Inferior parietal cortex (tissue), 1 donor: ENCODE measurements around the gene PPP2R2D.
"Not testable (repeated sequence)": the region's sequence is repeated elsewhere in the genome, so short reads cannot be mapped to it uniquely, and the experiment has no call there.

Experiments
- DNase-seq: peaks from one replicate; pipeline ENCODE4 v3.0.0-alpha.2; 2016; ENCODE audit errors: extremely low spot score

The PPP2R2D gene

DNA sequence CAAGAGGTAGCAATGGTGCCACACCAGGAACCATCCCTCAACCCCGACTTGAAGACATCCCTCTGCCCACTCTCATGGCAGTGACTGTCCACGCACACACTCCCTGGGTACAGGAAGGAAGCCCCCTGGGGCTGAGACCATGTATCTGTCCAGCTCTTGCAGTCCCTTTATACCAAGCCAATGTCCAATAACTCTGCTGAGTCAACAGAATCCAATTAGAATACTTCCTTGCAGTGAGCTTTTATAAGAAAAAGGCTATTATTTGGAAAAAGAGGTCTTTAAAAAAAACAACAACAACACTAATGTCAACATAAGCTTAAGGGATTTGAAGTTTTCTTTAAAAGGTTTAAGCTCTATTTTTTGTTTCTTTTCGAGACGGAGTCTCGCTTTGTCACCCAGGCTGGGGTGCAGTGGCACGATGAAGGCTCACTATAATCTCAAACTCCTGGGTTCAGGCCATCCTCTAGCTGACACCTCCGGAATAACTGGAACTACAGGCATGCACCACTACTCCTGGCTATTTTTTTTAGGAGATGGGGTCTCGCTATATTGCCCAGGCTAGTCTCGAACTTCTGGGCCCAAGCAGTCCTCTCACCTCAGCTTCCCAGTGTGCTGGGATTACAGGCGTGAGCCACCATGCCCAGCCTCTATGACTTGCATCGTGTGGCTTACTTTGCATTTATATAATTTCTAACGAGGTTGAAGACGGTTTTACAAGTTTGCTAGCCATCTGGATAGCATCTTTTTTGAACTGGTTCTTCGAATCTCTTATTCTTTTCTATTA, 73.4 kb downstream of the PPP2R2D start:
- no peak for DNase-seq

DNA sequence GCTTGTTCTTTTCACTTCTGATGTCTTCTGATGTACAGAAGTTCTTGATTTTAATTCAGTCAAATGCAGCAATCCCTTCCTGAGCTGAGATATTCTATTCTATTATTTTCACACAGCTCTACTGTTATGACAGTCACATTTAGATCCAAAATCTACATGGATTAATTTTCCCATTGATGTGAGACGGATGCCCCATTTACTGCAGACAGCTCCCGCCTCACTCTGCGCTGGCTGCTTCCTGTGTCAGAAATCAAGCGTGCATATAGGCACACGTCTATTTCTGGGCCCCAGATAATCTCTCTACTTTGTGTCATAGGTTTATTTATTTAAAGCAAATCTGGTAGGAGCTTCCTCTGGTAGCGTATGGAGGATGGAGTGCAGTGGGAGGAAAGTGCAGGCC, 74.2 kb downstream of the PPP2R2D start:
- DNase-seq = no peak

DNA sequence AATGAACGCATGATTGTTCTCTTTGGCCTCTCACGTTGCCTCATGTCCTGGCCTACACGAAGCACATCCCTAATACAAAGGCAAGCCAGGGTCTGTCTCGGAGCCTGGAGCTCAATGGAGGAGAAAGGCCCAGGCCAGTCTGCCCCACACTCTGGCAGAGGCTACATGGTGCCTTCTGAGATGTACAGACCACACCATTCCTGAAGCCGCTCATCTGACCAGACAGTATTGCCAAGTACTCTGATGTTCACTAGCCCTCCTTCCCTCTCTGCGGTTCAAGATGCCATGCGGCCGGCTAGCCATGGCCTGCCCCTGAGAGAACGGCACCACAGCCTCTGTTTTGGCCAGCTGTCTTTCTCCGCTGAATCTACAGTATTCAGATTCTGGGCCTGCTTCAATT, 75.0 kb downstream of the PPP2R2D start:
- DNase-seq = no peak

DNA sequence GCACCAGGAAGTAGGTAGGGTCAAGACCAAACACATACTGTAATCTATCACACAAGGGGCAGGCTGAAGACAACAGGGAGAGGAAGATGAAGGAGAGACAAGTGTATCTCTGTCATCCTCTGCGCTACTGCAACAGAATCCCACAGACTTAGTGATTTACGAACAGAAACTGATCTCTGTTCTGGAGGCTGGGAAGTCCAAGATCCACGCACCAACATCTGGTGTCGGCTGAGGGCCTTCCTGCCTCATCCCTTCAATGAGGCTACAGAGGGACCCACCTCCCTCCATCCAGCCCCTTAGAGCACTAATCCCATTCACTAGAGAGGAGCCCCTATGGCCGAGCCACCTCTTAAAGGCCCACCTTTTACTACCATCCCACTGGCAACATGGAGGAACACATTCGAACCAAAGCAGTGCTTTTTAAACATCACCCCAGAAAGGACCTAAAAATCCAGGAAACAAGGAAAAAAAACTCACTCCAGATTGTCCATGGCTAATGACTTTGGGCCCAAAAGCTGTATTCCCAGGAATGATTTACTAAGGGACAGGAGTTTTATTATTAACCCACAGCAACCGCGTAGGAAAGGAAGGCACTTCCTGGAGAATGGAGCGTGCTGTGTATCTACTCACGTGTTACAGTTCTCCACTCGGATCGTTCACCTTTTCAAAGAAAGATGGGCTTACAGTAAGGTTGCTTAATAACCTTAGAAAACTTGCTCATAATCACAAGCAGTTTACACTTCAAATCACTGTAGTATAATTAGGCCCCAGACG, 76.7 kb downstream of the PPP2R2D start:
- no peak for DNase-seq

DNA sequence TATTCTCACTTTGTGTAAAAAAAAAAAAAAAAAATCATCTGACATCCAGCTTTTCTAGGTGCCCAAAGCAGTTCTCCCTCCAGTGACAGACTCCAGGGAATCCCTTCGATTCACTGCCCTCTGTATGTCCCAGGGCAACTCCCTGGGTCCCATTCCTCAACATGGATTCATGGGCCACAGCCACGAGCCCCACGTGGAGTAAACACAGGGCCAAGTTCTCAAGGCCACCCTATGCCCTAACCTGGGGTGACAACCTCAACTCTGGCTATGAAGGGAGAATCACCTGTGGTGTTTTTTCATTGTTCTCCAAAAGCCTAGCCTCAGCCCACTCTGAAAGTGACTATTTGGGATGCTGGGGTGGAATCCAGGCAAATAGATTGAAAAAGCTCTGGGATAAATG, 77.6 kb downstream of the PPP2R2D start:
- no peak for DNase-seq

DNA sequence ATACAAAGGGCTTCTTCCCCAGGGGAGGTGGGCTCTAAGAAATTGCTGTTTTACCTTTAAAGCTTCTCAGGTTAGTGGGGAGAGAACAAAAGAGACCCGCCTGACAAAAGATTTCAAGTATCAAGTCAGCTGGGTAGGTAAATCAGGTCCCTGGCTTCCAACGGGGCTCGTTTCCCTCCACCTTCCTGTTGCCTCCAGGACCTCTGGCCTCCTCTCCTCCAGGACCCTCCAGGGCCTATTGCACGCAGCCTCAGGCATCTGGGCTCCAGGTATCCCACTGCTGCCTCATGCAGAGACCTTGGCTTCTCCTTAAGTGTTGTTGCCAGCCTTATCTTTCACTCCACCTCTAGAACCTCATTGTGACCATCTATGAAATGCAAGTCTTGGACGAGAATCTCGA, 78.0 kb downstream of the PPP2R2D start:
- DNase-seq = no peak

DNA sequence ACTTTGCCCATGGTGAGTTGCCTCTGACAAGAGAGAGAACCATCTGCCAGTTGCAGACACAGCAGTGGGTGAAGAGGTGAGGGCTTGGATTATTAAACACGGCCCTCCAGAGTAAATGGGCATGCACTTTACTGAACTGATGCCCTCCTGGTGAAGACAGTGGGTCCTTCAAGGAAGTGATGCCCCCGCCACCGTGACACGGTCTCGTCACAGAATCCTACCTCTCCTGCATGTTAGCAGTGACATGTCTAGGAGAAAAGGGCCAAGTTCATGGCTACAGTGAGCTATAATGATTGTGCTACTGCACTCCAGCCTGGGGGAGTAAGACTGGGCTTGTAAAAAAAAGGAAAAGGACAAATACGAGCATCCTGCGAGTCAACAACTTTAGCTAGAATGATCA, 78.5 kb downstream of the PPP2R2D start:
- DNase-seq = no peak

DNA sequence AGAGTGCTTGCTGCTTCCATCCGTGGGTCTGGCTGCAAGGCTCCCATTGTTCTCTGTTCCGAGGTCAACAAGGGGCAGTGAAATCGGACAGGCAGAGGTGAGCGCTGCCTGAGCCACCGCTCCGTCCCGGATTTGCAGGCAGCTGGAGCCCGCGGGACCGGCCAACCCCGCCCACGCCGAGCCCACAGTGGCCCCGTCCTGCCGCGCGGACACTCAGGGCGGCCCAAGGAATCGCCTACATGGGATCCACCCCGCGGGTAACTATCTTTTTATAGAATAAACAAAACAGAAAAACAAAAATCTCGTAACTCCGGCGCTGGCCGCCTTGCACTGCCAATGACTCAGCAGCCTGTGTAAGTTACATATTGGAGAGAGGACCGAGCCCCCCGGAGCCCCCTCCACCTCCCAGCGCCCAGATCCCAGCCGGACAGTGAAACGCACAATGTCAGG, 79.0 kb downstream of the PPP2R2D start:
- no peak for DNase-seq

DNA sequence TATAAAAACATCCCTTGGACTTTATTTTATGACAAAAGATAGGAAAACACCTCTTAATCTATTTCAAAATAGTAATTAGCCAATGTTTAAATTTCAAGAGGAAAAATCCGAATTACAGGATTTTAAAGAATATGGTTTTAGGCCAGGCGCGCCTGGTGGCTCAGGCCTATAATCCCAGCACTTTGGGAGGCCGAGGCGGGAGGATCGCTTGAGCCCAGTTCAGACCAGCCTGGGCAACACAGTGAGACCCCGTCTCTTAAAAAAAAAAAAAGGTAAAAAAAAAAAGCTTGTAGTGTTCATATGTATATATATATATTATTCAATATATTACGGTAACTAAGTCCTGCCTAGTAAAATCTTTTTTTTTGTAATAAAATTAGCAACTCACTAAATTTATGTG, 79.5 kb downstream of the PPP2R2D start:
- no peak for DNase-seq

DNA sequence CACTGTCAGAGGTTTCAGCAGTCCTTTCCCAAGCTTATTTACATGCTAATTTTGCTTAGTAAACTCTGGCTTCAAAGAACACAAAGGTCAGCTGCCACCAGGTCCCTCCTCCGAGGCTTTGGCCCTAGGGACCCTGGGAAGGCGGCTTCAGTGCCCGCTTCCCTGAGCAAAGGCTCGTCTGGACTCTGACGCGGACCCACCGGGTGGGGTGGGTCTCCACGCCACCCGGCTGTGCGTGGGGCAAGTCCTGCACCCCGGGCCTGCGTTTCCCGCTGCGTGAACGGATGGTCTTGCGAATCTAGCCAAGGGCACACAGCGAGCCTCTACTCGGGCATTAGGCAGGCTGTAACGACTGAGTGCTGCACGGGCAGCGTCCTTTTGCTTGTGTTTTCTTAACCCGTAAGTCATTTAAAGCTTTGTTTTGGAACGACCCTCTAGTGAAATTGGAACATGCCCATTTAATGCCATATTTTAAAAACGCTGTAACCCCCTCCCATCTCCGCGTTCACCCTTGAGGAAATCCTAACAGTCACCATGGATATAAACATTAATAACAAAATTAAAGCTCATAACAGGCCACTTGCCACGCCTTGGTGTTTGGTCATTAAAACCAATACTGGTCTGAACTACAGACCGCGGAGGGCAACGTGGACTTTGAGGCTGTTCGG, 80.1 kb downstream of the PPP2R2D start:
- no peak for DNase-seq

DNA sequence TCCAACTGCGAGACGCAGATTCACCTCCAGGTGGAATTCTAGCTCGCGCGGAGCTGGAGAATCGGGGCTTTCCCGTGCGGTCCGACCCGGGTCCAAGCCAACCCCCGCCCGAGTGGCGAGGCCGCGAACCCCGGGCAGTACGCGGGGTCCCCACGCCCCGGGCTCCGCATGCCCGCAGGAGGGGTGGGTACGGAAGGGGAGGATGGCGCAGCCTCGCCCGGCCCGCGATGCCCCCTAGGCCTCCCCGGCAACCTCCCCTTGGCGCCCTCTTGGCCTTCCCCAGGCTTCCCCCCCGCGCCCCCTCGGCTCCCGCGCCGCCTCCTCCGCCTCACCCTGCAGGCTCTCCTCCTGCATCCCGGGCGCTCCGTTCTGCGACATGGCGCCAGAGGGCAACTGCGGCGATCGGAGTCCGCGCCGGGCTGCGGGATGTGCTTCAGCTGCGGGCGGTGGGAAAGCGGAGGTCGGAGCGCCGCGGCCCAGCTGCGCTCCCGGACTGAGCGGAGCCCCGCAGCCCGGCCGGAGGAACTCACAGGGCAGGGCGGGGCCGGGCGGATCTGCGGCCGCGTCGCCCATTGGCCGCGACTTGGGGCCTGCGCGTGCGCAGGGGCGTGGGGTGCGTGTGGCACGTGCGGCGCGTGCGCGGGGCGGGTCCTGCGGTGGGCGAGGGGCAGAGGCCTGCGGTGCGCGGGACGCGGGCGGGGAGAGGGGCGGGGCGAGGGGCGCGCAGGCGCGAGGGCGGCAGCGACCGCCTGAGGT, 80.8 kb downstream of the PPP2R2D start, which contains the start of gene BNIP3:
Gene BNIP3, minus strand, starts transcription at position 495 of the 756 bp plus-strand sequence. Its CDS starts 117 bp downstream, at position 378.
- DNase-seq = peak; percentile 89

DNA sequence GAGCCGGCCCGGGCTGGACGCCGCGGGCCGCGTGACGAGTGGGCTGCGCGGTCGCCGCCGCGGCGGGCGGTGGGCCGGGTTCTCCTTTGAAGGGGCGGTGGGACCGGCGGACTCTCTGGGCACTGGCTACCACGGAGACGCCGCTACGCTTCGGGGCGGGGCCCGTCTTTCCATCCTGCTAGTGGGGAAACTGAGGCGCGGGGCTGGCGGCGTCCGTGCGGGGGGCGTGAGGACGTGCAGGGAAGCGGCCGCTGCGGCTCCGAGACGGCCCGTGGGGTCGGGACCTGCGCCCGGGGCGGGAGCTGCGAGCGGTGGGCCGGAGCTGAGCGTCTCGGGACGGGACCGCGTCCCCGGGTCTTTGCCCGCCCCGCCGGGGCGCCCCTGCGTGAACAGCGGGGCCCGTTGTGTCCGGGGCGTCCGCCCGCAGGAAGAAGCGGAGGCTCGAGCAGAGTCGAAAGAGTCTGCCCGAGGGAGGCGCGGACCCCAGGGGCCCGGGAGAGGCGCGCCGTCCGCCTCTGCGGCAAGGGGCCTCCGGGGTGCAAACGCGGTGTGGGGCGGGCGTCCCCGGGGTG, 81.5 kb downstream of the PPP2R2D start:
- DNase-seq = no peak

DNA sequence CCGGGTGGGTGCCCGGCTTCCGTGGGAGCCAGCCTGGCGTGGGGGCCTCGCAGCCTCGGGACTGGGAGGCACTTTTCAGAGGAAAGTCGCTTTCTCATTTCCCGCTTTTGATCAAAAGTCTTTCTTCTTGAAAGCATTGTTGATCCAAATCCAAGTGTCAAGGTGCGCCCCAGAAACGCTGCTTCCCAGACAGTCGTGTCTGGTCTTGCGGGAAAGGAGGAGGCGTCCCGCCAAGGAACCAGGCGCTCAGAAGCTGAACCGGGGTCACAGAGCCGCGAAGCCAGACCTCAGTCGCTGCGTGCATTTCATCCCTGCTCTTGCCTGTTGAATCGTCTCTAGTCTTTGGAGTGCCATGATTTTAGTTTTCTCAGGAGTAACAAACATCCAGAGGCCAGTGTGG, 82.0 kb downstream of the PPP2R2D start:
- no peak for DNase-seq

DNA sequence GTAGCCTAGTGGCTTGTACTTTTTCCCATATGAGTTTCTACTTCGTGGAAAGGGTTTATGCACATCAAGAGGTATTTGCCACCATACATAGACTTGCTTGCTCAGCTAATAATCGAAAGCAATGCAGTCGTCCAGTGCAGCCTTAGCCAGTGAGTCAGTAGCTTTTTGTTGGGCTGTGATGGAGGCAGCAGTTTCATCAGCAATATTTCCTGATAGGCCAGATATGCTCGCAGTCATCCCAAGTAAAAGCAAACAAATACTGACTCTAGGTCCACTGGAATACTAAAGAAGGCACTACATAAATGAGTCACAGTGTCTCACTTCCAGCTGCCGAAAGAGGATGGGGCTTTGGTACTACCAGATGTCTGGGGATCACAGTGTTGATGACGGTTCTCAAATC, 83.0 kb downstream of the PPP2R2D start:
- DNase-seq = no peak

DNA sequence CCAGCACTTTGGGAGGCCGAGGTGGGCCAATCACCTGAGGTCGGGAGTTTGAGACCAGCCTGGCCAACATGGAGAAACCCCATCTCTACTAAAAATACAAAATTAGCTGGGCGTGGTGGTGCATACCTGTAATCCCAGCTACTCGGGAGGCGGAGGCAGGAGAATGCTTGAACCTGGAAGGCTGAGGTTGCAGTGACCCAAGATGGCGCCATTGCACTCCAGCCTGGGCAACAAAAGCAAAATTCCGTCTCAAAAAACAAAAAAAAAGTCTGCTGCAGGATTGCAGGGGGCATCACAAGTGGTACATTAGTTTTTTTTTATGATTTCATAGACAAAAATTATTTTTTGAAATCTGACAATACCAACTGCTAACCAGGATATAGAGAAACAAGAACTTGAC, 86.0 kb downstream of the PPP2R2D start:
- not testable (repeated sequence) for DNase-seq

DNA sequence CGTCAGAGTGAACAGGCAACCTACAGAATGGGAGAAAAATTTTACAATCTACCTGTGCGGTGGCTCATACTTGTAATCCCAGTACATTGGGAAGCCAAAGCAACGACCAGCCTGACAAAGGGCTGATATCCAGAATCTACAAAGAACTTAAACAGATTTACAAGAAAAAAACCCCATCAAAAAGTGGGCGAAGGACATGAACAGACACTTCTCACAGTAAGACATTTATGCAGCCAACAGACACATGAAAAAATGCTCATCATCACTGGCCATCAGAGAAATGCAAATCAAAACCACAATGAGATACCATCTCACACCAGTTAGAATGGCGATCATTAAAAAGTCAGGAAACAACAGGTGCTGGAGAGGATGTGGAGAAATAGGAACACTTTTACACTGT, 86.5 kb downstream of the PPP2R2D start:
- DNase-seq = not testable (repeated sequence)

DNA sequence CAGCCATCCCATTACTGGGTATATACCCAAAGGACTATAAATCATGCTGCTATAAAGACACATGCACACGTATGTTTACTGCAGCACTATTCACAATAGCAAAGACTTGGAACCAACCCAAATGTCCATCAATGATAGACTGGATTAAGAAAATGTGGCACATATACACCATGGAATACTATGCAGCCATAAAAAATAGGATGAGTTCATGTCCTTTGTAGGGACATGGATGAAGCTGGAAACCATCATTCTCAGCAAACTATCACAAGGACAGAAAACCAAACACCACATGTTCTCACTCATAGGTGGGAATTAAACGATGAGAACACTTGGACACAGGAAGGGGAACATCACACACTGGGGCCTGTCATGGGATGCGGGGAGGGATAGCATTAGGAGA, 87.0 kb downstream of the PPP2R2D start:
- DNase-seq = not testable (repeated sequence)

DNA sequence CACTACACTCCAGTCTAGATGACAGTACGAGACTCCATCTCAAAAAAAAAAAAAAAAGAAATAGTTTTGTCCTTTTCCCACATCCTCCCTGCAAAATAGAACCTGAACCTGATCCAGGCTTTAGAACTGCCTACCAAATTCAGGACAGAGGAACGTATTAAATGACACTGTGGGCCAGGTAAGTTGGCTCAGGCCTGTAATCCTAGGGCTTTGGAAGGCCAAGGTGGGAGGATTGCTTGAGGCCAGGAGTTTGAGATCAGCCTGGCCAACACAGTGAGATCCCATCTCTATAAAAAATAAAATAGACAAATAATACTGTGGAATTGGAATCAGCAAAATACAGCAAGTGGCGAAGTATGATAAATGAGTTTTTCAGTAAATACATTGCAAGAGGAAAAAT, 90.9 kb downstream of the PPP2R2D start:
- DNase-seq = no peak

DNA sequence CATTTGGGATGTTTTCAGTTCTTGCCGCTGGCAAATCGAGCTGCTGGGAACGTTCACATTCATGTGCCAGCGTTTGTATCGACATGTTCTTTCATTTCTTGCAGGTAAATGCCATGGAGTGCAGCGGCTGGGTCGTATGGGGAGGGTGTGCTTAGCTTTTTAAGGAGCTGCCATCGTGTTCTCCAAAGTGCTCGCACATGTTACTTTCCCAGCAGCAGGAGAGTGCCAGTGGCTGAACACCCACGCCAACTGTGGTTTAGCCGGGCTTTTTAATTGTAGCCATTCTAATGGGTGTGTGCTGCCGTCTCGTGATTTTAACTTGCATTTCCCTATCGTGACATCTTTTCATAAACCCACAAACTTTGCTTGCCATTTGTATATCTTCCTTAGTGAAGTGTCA, 92.5 kb downstream of the PPP2R2D start:
- no peak for DNase-seq

DNA sequence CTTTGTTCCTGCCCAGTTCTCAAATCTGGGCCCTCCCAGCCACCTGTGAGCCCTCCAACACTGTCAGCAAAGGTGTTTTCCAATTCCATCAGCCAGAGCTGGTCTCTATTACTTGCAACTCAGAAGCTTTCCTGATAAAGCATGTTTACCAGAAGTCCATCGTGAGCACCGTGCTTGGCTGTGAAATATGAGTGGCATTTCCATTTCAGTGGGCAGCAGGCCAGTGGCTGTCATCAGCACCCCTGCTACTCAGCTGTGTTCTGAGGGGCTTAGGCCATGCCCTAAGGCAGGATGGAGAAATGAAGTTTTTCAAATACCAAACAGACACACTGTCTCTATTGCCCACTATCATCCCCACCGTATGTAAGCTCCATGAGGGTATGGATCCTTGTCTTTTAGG, 93.6 kb downstream of the PPP2R2D start:
- no peak for DNase-seq
